GM23338 (cell line): ENCODE data around the gene ANTXR1. TPM values are rescaled to one million over a fixed set of nuclear protein-coding genes. Genes with fewer than 3 reads are reported as not detected.

Experiments used
- ATAC-seq: fragments of 200-7000 bp; cut with Tn5 transposase; 3 replicates; pipeline ENCODE4 v1.9.1; 2020
- DNase-seq: peaks from one replicate; pipeline ENCODE4 v3.0.0-alpha.2; 2015; ENCODE audit warnings: low spot score
- H2AFZ ChIP-seq: fragments of 200-600 bp; sonication (generic); 2 replicates; pipeline ENCODE4 v1.8.0; 2016; ENCODE audit warnings: antibody characterized with exemption, mild to moderate bottlenecking, moderate library complexity
- H3F3A ChIP-seq: fragments of 200-600 bp; sonication (generic); replicated peaks from 2 replicates; pipeline ENCODE4 v1.8.0; 2017; ENCODE audit warnings: antibody characterized with exemption, mixed run types, low read depth
- H3K27ac ChIP-seq: fragments of 200-600 bp; sonication (generic); 2 replicates; pipeline ENCODE4 v1.6.1; 2016; ENCODE audit warnings: low read depth
- H3K27me3 ChIP-seq: fragments of 200-600 bp; sonication (generic); 2 replicates; pipeline ENCODE4 v1.8.0; 2016; ENCODE audit warnings: mild to moderate bottlenecking, mixed run types, moderate library complexity; ENCODE audit not compliant: insufficient read depth
- H3K36me3 ChIP-seq: fragments of 200-600 bp; sonication (generic); 2 replicates; pipeline ENCODE4 v1.8.0; 2016; ENCODE audit warnings: mild to moderate bottlenecking; ENCODE audit not compliant: insufficient read depth
- H3K4me1 ChIP-seq: fragments of 200-600 bp; sonication (generic); 2 replicates; pipeline ENCODE4 v1.8.0; 2016; ENCODE audit warnings: mild to moderate bottlenecking, moderate library complexity; ENCODE audit not compliant: insufficient read depth
- H3K4me2 ChIP-seq: fragments of 200-600 bp; sonication (generic); 2 replicates; pipeline ENCODE4 v1.7.1; 2017; ENCODE audit warnings: mixed run types
- H3K4me3 ChIP-seq: fragments of 200-600 bp; sonication (generic); 2 replicates; pipeline ENCODE4 v1.6.1; 2016; ENCODE audit warnings: mixed run types
- H3K79me2 ChIP-seq: fragments of 200-600 bp; sonication (generic); replicated peaks from 2 replicates; pipeline ENCODE4 v1.8.0; 2017; ENCODE audit warnings: mild to moderate bottlenecking; ENCODE audit not compliant: insufficient read depth
- H3K9me2 ChIP-seq: fragments of 200-600 bp; sonication (generic); 2 replicates; pipeline ENCODE4 v1.8.0; 2017; ENCODE audit not compliant: insufficient read depth
- H4K20me1 ChIP-seq: fragments of 200-600 bp; sonication (generic); replicated peaks from 2 replicates; pipeline ENCODE4 v1.8.0; 2017; ENCODE audit warnings: mild to moderate bottlenecking; ENCODE audit not compliant: insufficient read depth
- H3K27ac Mint-ChIP-seq: 2 replicates; pipeline ENCODE4 v1.8.0; 2020; ENCODE audit warnings: inconsistent platforms, mild to moderate bottlenecking, moderate library complexity, mixed read lengths
- H3K27me3 Mint-ChIP-seq: 3 replicates; pipeline ENCODE4 v1.8.0; 2022; ENCODE audit warnings: low read depth, mild to moderate bottlenecking, moderate library complexity, mixed read lengths, inconsistent platforms; ENCODE audit not compliant: insufficient read depth, poor library complexity
- H3K36me3 Mint-ChIP-seq: 3 replicates; pipeline ENCODE4 v1.8.0; 2021; ENCODE audit warnings: low read depth, mild to moderate bottlenecking, inconsistent platforms, moderate library complexity, mixed read lengths
- H3K4me1 Mint-ChIP-seq: 3 replicates; pipeline ENCODE4 v1.8.0; 2020; ENCODE audit warnings: mild to moderate bottlenecking, inconsistent platforms, mixed read lengths
- H3K4me3 Mint-ChIP-seq: 3 replicates; pipeline ENCODE4 v1.8.0; 2021; ENCODE audit warnings: moderate library complexity, mild to moderate bottlenecking, inconsistent platforms, mixed read lengths
- H3K9me3 Mint-ChIP-seq: 3 replicates; pipeline ENCODE4 v1.8.0; 2020; ENCODE audit warnings: moderate library complexity, mild to moderate bottlenecking, inconsistent platforms, mixed read lengths
- CREB1 ChIP-seq: fragments of 250-450 bp; sonication (Bioruptor Pico); IDR thresholded peaks from 2 replicates; pipeline ENCODE4 v1.5.0; 2020; ENCODE audit warnings: low read depth, mild to moderate bottlenecking, moderate library complexity
- CTCF ChIP-seq, 2 experiments: fragments of 200-600 bp in 1 of 2; sonication (generic) in 1 of 2; conservative IDR thresholded peaks; 2 replicates each; pipeline versions ENCODE4 v1.5.1 to v1.6.1; 2016 to 2017; ENCODE audit warnings: antibody characterized with exemption in 2 of 2, low read depth in 2 of 2, mild to moderate bottlenecking in 2 of 2, moderate library complexity in 1 of 2
- ETS1 ChIP-seq: IDR thresholded peaks from 2 replicates; pipeline ENCODE4 v1.6.1; 2016; ENCODE audit warnings: antibody characterized with exemption
- EZH2 ChIP-seq: fragments of 200-600 bp; sonication (generic); IDR thresholded peaks from one replicate; pipeline ENCODE4 v1.8.0; 2017; ENCODE audit warnings: antibody characterized with exemption, mild to moderate bottlenecking, low read depth; ENCODE audit not compliant: unreplicated experiment
- EZH2phosphoT487 ChIP-seq: fragments of 200-600 bp; sonication (generic); IDR thresholded peaks from one replicate; pipeline ENCODE4 v1.8.1; 2018; ENCODE audit warnings: antibody characterized with exemption; ENCODE audit not compliant: unreplicated experiment
- JUNB ChIP-seq: IDR thresholded peaks from one replicate; pipeline ENCODE4 v1.6.1; 2016; ENCODE audit warnings: antibody characterized with exemption; ENCODE audit not compliant: unreplicated experiment
- NANOG ChIP-seq: IDR thresholded peaks from 2 replicates; pipeline ENCODE4 v1.6.1; 2016; ENCODE audit warnings: antibody characterized with exemption, borderline replicate concordance
- POLR2AphosphoS5 ChIP-seq: IDR thresholded peaks from 2 replicates; pipeline ENCODE4 v1.6.1; 2016; ENCODE audit warnings: antibody characterized with exemption, low read depth
- REST ChIP-seq: IDR thresholded peaks from one replicate; pipeline ENCODE4 v1.6.1; 2018; ENCODE audit warnings: antibody characterized with exemption; ENCODE audit not compliant: unreplicated experiment
- STAT1 ChIP-seq: IDR thresholded peaks from one replicate; pipeline ENCODE4 v1.6.1; 2016; ENCODE audit warnings: antibody characterized with exemption; ENCODE audit not compliant: unreplicated experiment
- ZNF114 ChIP-seq: fragments of 250-450 bp; sonication (Bioruptor Pico); IDR thresholded peaks from 2 replicates; pipeline ENCODE4 v1.5.0; 2020; ENCODE audit warnings: mild to moderate bottlenecking, moderate library complexity
- ZNF331 ChIP-seq: fragments of 250-450 bp; sonication (Bioruptor Pico); IDR thresholded peaks from 2 replicates; pipeline ENCODE4 v1.5.0; 2020; ENCODE audit warnings: low read depth, mild to moderate bottlenecking, moderate library complexity
- polyA plus RNA-seq: library from polyadenylated mRNA; unstranded; fragments of >200 nt; fragmentation: Nextera tagmentation; extraction: Ambion mirVana; gene quantifications from 2 replicates; pipeline ENCODE4 v1.2.1, GENCODE V29; 2016
- total RNA-seq: library from RNA; depleted of rRNA; stranded (reverse); fragments of >200 nt; shearing (Covaris generic); gene quantifications from 2 replicates; pipeline ENCODE4 v1.2.3, GENCODE V29; 2014

Gene ANTXR1
- total and polyA plus RNA-seq, 2 experiments from 2014 or later = 16.1 to 23.1 TPM

- TF ChIP-seq CTCF (conservative IDR thresholded peaks at IDR 0.05; ENCODE audit: low read depth in 2 of 2) = no peak
- TF ChIP-seq STAT1 = no peak
- no peak for TF ChIP-seq CREB1
- no peak for TF ChIP-seq EZH2
- TF ChIP-seq EZH2phosphoT487 = no peak
- no peak for TF ChIP-seq NANOG
- no peak for TF ChIP-seq REST
- no peak for TF ChIP-seq POLR2AphosphoS5
- TF ChIP-seq ZNF114 (CRISPR knock-in tag) = no peak
- TF ChIP-seq JUNB = no peak
- no peak for TF ChIP-seq ETS1
Observed at GRCh38 chr2:68994864-68995263, 18.1 kb upstream of the ANTXR1 start (continued).

GRCh38 chr2:68995916-68996315 is 17.1 kb upstream of the ANTXR1 start:
- no peaks in the 10 kb centered on the region for H3K4me1 ChIP-seq
- no peak overlapping the region for H3K27ac Mint-ChIP-seq
- H4K20me1 ChIP-seq = no peaks in the 10 kb centered on the region
- no peak overlapping the region for H3K4me2 ChIP-seq
- no peaks in the 10 kb centered on the region; the same call in 2 of the 3 replicates for H3K9me3 Mint-ChIP-seq
- H3F3A ChIP-seq = no peaks in the 10 kb centered on the region
- no peaks in the 10 kb centered on the region for H3K36me3 Mint-ChIP-seq
- H3K27me3 Mint-ChIP-seq = peaks cover 2% of the 10 kb centered on the region
- ATAC-seq (no peak), DNase-seq (no peak)
- H3K9me2 ChIP-seq = no peaks in the 10 kb centered on the region
- H3K4me1 Mint-ChIP-seq = no peaks in the 10 kb centered on the region; the same call in 2 of the 3 replicates
- no peaks in the 10 kb centered on the region for H3K27me3 ChIP-seq
- H3K27ac ChIP-seq = no peak overlapping the region
- H3K4me3 Mint-ChIP-seq = no peak overlapping the region
- no peak overlapping the region for H3K4me3 ChIP-seq
- H3K79me2 ChIP-seq = no peaks in the 10 kb centered on the region
- H3K36me3 ChIP-seq = no peaks in the 10 kb centered on the region
- no peak overlapping the region for H2AFZ ChIP-seq
- no peak for TF ChIP-seq ZNF331 (CRISPR knock-in tag)
- no peak for TF ChIP-seq POLR2AphosphoS5
- TF ChIP-seq JUNB = no peak
- no peak for TF ChIP-seq REST
- no peak for TF ChIP-seq NANOG
- TF ChIP-seq CREB1 = no peak
